Measurements from ENCODE around the gene AGPAT4. TPM values are rescaled to one million over a fixed set of nuclear protein-coding genes. Genes with fewer than 3 reads are reported as not detected.
"Not testable (repeated sequence)": the region's sequence is repeated elsewhere in the genome, so short reads cannot be mapped to it uniquely, and the experiment has no call there.

AGPAT4 gene, protein sequence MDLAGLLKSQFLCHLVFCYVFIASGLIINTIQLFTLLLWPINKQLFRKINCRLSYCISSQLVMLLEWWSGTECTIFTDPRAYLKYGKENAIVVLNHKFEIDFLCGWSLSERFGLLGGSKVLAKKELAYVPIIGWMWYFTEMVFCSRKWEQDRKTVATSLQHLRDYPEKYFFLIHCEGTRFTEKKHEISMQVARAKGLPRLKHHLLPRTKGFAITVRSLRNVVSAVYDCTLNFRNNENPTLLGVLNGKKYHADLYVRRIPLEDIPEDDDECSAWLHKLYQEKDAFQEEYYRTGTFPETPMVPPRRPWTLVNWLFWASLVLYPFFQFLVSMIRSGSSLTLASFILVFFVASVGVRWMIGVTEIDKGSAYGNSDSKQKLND
- total RNA-seq = 11.4 TPM

DNA sequence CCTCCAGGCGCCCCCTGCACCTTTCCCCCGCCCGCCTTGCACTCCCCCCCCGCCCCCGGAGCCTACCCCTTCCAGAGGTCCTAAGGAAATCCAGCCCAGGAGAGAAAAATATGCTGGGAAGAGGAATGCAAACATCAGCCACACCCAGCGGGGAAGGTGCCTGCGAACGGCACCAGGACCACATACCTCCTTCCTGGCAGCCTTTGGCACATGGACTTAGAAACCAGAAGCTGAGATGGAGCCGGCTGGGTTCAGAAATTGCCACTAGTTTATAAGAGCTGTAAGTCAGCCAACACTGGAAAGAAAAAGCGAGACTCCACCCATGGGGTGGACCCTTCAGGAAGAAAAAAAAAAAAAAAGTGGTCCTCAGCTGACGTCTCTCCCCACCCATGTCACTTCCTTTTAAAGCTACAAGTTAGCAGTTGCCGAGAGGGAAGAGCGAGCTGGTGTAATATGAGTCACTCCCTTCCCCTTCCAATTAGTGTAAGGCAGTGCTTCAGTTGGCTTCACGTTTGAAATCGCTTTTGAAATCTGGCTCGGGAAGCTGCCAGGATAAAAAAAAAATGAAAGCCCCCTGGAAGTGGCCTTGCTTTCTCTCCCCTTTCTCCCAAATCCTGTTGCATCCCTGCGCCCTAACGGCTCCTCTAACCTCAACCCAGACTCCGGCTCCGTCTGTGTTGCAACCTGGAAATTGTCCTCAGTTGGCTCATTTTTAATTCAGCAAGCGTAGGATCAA is at the start of gene AGPAT4:
Gene AGPAT4, minus strand, starts transcription at position 310 of the 736 bp plus-strand sequence. CDS start 41,848 bp downstream, outside the sequence.
- peak; percentile 98 for DNase-seq

DNA sequence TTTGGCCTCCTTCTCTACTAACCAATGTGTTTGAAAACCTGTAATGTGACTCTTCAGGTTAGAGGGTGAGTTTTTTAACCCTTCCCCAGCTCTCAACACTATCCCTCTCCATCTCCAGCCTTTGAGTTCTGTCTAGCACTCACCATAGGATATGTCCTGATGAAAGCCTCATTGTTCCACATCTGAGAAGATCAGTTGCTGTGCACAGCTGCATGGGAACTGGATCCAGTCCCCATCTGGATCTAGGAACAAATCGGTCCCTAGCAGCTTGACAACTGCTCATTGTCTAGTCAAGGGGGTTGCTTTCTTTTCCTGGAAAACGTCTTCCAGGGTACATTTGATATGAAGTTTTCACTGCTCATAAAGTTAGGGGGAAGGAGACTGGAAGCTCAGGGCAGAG is 45.4 kb upstream of the AGPAT4 start:
- DNase-seq = peak; percentile 65

DNA sequence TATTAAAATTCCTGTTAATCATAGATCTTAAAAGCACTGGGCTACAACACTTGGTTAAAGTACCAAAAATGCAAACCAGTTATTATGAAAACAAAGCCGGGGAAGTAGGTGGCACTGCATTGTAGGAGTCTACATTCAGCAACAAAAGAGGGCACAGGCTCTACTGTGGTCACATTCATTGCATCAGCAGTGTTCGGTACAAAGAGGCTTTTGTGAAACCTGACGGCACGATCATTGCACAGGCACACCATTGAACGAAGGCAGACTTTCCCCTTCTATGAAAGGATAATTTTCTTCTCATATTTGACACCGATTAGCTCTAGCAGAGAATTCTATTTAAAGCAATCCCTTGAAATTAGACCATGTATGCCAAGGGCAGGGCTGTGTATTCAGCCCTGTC is 44.6 kb upstream of the AGPAT4 start:
- DNase-seq = peak; percentile 57

DNA sequence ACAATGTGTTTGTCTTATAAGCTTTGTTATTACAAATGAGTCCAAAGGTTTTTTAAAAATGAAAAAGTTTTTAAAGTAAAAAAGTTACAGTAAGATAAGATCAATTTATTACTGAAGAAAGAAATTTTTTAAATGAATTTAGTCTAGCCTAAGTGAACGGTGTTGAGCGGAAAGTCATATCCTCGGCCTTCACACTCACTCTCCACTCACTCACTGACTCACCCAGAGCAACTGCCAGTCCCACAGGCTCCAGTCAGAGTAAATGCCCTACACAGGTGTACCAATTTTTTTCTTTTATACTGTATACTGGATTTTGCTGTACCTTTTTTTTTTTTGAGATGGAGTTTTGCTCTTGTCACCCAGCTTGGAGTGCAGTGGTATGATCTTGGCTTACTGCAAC is 42.7 kb upstream of the AGPAT4 start:
- no peak for DNase-seq

DNA sequence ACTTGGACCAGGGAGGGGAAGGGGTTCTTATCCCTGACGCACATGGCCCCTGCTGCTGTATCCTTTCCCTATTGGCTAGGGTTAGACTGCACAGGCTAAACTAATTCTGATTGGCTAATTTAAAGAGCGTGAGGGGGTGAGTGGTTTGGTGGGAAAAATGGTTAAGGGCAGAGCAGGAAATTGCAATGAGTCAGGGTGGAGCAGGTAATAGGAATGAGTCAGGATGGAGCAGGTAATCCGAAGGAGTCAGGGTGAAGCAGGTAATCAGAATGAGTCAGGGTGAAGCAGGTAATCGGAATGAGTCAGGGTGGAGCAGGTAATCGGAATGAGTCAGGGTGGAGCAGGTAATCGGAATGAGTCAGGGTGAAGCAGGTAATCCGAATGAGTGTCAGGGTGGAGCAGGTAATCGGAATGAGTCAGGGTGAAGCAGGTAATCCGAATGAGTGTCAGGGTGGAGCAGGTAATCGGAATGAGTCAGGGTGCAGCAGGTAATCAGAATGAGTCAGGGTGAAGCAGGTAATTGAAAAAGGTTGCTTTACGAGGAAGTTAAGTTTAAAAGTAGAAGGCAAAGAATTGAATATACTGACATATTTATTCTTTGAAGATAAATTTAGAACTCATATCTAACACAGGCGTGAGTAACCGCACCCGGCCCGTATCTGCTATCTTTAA is 41.5 kb upstream of the AGPAT4 start:
- DNase-seq = not testable (repeated sequence)

DNA sequence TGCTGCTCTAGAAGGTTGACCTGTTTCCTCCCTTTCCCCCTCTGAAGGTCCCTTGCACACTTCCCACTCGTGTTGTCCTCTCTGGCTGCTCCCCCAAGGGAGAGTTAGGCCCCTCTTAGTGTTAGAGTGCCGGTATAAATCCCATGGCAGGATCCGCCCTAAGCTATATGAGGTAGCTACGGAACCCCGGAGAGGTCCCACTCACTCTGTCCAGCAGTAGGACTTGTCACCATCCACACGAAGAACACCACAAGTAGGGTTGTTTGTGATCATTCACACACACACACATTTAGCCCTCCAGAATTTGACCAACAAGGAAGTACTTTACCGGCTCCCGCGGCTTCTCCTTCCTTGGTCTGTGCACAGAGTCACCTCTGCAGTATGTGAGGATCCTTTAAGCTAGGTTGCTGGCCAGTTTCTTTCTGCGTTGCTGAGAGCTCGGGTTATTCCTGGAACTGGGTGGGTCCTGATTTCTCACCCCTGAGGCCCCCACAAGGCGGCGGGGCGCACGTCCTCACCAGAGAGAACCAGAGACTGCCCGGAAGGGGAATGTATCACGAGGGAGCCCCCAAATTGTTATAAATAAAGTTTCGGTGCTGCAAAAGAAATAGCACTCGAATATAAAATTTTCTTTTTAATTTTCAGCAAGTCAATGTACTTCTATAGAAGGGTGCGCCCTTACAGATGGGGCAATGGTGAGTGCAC is 40.8 kb upstream of the AGPAT4 start:
- not testable (repeated sequence) for DNase-seq

DNA sequence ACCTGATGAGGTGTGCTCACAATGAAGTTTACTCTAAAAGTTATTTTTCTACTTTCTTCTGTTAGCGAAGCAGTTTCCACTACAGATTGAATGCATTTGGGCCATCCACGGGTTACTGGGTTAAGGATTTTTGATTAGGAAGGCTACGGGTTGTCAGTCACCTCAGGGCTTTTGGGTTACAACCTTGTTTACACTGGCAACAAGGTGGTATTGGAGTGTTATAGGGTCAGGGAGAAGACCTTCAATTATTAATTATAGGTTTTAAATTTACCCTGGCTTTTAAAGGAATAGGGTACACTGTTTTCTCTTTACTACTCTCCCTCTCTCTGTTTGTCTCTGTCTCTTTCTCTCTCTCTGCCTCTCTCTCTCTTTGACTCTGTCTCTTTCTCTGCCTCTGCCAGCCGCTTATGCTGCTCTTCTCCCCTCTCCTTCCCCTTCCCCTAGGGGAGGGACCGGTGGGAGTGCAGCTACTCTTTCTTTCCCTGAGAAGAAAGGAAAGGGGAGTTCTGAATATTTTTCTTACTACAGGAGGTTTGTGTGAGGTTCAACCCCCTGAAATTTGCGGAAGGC is 40.2 kb upstream of the AGPAT4 start:
- DNase-seq = no peak

DNA sequence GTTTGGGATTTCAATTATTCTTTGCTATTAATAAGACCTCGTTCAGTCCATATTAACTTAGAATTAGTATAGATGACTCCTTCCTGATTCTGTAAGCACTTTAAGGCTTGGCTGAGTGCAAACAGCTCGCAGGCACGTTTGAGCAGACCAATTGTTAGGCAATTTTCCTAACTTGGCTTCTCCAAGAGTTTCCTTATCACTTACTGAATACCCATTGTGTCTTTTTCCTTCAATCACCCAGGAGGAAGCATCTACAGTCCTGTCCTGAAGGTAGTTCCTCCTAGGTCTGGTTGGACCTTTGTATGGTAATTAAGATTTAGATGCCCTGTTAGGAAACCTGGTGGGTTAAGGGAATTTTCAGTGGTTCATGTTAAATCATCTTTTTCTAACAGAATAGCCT is 39.6 kb upstream of the AGPAT4 start:
- DNase-seq = not testable (repeated sequence)

DNA sequence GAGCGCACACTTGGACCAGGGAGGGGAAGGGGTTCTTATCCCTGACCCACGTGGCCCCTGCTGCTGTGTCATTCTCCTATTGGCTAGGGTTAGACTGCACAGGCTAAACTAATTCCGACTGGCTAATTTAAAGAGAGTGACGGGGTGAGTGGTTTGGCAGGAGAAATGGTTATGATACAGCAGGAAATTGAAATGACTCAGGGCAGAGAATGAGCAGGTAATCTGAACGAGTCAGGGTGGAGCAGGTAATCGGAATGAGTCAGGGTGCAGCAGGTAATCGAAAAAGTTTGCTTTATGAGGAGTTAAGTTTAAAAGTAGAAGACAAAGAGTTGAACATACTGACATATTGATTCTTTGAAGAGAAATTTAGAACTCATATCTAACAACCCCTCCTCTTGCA is 35.9 kb upstream of the AGPAT4 start:
- DNase-seq = not testable (repeated sequence)

DNA sequence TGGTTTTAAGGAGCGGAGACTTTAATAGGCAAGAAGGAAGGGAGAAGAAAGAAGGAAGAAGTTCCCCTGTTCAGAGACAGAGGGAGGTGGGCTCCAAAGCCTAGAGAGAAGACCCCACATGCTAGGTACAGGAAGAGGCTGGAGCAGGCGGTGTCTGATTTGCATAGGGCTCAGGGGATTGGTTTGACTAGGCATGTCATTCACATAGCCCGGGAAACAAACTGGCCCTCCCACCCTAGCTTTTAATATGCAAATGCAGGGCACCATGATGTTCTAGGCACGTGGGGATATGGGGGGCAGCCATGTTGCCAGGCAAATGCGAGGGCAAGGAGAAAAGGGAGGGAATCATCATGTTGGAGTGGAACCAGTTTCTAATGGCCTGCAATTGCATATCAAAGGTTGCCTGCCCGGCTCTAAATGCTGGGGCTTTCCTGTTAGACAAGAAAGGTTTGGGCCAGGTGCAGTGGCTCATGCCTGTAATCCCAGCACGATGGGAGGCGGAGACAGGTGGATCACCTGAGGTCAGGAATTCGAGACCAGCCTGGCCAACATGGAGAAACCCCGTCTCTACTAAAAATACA is 34.3 kb upstream of the AGPAT4 start:
- no peak for DNase-seq

DNA sequence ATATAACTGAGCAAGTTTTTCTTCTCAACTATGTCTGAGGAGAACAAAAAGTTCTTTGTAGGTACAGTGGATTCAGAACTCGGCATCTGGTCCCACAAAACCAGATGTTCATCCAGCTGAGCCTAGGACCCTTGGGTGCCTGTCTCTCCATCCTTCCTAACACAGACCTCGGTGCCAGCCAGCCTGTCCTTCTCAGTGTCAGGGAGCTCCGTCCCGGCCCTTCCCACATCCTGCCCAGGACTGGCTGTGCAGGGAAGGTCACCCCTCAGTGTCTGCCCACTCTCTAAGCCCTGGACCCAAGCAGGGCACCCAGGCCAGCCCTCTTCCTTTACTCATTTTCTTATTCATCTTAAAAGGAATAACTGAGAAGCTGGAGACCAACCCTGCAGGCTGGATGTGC is 32.0 kb upstream of the AGPAT4 start:
- no peak for DNase-seq

DNA sequence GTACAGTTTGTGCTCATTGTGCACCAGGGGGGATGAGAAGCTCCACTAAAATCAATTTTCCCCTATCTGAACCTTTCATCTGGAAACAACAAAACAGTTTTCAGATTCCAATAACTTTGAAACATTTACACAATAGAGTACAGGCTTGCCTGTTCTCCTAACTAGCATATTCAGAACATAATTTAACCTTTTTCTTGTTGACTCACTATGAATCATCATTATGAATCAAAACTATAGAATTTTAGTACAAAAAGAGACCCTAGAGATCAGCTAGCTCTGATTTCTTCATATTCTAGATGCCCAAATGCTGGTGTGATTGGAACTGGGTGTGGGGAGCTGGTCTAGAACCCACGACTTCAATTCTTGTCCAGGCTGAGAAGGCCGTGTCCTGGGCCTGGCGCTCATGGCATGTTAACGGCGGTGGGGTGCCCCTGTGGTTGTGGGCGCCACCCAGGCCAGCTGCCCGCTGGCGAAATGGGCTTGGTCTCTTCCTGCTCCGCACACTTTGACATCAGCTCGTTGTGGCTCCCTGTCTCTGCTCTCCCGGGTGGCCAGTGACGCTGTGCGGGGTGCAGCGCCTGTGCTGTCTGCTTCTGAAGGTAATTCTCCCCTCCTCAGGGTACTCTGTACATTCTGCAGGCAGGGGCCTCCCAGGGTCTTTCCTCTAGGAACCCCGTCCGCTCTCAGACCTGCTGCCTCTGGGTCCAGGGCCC is 29.9 kb upstream of the AGPAT4 start:
- no peak for DNase-seq

DNA sequence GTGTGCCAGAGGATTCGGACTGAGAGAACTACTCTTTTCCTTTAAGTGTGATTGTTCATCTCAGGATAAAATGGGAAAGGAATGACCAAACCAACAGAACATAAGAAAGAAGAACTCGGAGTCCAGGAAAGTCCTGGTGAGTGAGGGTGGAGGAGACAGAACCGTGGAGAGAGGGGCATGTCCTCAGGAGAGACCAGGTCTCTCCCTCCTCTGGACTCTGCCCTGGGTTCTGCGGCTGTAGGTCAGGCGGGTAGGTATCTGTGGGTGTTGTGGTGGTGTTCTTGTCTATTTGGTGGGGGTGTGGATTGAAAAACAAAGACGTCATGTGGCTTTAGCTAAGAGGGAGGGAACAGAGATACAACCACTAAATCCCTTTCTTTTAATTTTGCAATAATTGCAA is 29.1 kb upstream of the AGPAT4 start:
- DNase-seq = no peak

DNA sequence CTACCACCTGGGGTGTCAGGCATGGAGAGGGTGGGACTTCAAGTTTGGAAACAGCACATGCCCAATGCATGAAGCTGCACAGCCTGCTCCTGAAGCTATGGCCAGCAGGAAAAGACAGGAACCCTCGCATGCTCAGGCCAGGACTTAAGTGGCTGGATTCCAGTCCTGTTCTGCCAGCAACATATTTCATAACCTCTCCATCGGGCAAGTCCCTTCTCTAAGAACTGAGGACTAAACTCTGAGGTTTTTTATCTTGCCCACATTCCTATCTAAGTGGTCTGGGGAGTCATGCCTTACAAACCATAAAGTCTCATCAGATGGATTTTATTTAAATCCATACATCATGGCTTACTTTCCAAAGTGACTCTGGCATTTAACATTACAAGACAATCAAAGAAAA is 27.5 kb upstream of the AGPAT4 start:
- DNase-seq = no peak

DNA sequence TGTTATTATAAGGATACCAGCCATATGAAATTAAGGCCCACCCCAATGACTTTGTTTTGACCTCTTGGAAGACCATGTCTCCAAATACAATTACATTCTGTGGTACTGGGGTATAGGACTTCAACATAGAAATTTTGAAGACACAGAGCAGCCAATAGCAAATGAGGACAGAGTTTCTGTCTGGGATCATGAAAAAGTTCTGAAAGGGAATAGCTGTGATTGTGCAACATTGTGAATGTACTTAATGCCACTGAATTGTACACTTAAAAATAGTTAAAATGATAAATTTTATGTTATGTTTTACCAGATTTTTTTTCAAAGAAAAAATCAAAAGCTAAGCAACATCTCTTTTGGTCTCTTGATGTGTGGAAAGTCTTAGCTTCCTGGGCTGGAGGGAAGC is 27.0 kb upstream of the AGPAT4 start:
- no peak for DNase-seq

DNA sequence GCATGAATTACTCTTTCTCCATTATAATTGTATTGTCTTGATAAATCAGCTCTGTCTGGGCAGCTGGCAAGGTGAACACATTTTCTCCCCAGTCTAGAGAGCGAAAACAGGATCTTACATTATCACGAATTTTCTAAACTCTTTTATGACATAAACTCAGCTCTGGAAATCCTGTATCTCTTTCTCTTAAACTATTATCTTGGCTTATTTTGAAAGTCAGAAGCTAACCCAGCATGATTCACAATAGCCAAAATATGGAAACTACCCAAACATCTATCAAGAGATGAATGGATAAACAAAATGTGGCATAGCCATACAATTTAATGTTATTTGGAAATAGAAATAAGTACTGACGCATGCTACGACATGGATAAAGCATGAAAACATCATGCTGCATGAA is 25.9 kb upstream of the AGPAT4 start:
- DNase-seq = no peak

DNA sequence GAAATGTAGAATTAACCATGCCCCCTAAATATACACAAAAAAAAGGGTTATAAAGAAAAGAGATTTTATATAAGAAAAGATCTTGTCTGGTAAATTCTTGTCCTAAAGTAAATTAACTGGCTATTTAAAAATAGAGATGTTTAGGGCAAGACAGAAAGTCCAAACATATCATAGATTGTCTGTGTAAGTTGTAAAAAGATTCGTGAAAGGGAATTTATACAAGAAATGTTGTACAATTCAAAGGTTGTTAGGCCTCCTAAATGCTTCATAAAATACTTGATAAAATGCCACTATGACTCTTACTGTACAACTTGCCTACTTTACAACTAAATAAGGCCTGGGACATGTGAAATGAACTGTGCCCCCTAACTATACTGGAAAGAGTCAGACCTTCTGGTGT is 21.9 kb upstream of the AGPAT4 start:
- DNase-seq = no peak

DNA sequence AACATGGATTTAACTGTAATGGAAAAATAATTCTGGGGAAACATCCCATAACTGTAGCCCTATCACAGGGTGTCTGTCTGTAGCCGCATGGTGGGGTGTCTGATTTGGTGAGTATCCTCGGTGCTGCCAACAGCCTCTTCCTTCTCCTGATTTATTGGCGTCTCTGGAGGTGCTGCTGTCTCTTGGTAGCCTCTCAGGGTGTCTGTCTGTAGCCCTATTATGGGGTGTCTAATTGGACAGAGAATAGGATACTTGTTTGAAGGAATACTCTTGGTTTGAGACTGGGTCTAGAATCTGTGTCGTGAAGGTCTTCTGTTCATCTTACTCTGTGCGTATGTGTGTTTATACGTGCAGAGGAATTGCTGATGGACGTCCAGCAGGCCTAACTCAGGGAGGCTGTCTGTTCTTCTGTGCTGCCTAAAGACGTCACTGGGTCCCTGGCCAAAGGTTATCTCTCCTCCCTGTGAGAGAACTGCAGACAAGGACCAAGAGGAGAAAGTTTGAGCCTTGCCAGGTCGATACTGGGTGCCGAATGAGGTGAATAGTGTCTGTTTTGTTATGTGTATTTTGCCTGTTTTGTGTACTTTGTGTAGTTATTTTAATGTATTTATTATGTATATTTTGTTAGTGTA is 18.9 kb upstream of the AGPAT4 start:
- no peak for DNase-seq

DNA sequence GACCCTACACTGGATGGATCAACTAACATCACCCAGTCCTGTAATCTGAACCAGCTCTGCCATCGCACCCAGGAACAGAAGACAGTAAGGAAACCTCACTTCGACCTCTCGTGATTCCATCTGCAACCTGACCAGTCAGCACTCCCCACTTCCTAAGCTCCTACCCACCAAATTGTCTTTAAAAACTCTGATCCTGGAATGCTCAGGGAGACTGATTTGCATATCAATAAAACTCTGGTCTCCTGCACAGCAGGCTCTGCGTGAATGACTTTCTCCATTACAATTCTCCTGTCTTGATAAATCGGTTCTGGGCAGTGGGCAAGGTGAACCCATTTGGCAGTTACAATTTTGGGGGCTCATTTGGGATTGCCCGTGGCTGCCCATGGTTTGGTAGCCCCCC is 18.3 kb upstream of the AGPAT4 start:
- no peak for DNase-seq

DNA sequence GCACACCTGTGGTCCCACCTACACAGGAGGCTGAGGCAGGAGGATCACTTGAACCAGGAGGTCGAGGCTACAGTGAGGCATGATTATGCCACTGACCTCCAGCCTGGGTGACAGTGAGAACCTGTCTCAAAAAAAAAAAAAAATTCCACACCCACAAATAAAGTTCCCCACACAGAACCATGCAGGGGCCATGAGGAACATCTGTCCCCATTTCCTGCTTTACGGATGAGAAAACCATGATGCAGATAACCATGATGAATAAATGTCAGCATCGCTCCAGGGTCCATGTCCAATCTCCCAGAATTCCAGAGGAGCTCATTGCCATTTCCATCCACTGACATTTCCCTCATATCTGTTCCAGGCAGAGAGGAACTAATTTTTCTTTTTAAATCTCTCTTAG is 16.9 kb upstream of the AGPAT4 start:
- no peak for DNase-seq

DNA sequence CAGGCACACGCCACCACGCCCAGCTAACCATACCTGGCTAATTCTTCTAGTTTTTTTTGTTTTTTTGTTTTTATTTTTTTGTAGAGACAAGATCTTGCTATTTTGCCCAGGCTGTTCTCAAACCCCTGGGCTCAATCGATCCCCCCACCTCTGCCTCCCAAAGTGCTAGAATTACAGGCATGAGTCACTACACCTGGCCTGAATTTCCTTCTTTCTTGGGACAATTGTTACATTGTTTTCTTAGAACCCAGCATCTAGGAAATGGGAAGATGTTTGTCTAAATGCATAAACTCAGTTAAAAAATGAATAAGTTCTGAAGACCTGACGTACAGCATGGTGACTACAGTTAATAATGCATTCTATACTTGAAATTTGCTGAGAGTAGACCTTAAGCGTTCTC is 10.8 kb upstream of the AGPAT4 start:
- no peak for DNase-seq
